ENCODE data around the gene LRRFIP1. TPM values are rescaled to one million over a fixed set of nuclear protein-coding genes. Genes with fewer than 3 reads are reported as not detected.
A peak's percentile ranks its signal among the peaks of the same experiment; 100 is the strongest.

Gene LRRFIP1
- polyA plus RNA-seq, 1 of the 3 experiments (the other 2 are of a cell fraction), result 47.3 TPM

- Histone ChIP-seq H3K9me3 (no peaks in the 10 kb centered on the region), H3K9me2 (no peaks in the 10 kb centered on the region), H2AFZ (ENCODE audit: low read depth) (no peak overlapping the region), H3K27ac (ENCODE audit: low read depth in 2 of 2, low read length in 1 of 2) (peak overlapping the region; percentile 76 to 92), H3F3A (replicated peaks; ENCODE audit: insufficient read depth) (peaks cover 16% of the 10 kb centered on the region), H3K9ac (peak overlapping the region; percentile 70), H3K27me3 (ENCODE audit: insufficient read depth) (no peaks in the 10 kb centered on the region), H3K4me3 (ENCODE audit: low read depth in 2 of 2, low read length in 1 of 2) (no peak overlapping the region), H3K36me3 (replicated peaks in 1 of 2; ENCODE audit: control insufficient read depth in 1 of 2, insufficient read depth in 2 of 2, low read length in 1 of 2) (peaks cover 2 to 4% of the 10 kb centered on the region in 2 experiments), H3K4me2 (peak overlapping the region; percentile 46), H3K4me1 (ENCODE audit: control insufficient read depth in 1 of 2, insufficient read depth in 2 of 2, low read depth in 1 of 2, low read length in 1 of 2) (peaks cover 30 to 48% of the 10 kb centered on the region in 2 experiments), H3K79me2 (ENCODE audit: insufficient read depth) (peaks cover 83% of the 10 kb centered on the region), H4K20me1 (ENCODE audit: insufficient read depth) (no peaks in the 10 kb centered on the region)
- TF ChIP-seq RAD21 (IDR thresholded peaks at IDR 0.05; ENCODE audit: low read length) (peak; percentile 17; the same call in 1 of the 2 replicates), EZH2phosphoT487 (IDR thresholded peaks at IDR 0.05; ENCODE audit: borderline replicate concordance, low read depth) (no peak), FOSL2 (IDR thresholded peaks at IDR 0.05; ENCODE audit: borderline replicate concordance, low read depth) (no peak)
- DNase-seq, result no peak
- POLR2A ChIA-PET, result no interaction called here
- CTCF ChIA-PET, result interaction anchor here (0.7 to 10.7 kb wide), 12 partner anchors 11 to 588 kb away, joined by 3 to 211 read pairs (median 4); no protein-coding TSS in a partner anchor
- WGBS (ENCODE audit: low lambda C conversion rate), result 85% methylated on average over 5 of the region's 5 CpGs
Measured at GRCh38 chr2:237675316-237675715, 47.9 kb downstream of the LRRFIP1 start.

GRCh38 chr2:237680702-237681478, 53.5 kb downstream of the LRRFIP1 start:
- Histone ChIP-seq H3K27me3 (ENCODE audit: insufficient read depth) (no peaks in the 10 kb centered on the region), H3K27ac (ENCODE audit: low read depth in 2 of 2, low read length in 1 of 2) (no peak overlapping the region), H2AFZ (ENCODE audit: low read depth) (no peak overlapping the region), H3K9me2 (no peaks in the 10 kb centered on the region), H4K20me1 (ENCODE audit: insufficient read depth) (no peaks in the 10 kb centered on the region), H3K9ac (no peak overlapping the region), H3K4me1 (ENCODE audit: control insufficient read depth in 1 of 2, insufficient read depth in 2 of 2, low read depth in 1 of 2, low read length in 1 of 2) (peaks cover 0 to 11% of the 10 kb centered on the region in 2 experiments; a peak in 1 of 4 replicates), H3K79me2 (ENCODE audit: insufficient read depth) (peaks cover 52% of the 10 kb centered on the region), H3K9me3 (no peaks in the 10 kb centered on the region), H3F3A (replicated peaks; ENCODE audit: insufficient read depth) (peaks cover 4% of the 10 kb centered on the region), H3K4me2 (no peak overlapping the region), H3K36me3 (replicated peaks in 1 of 2; ENCODE audit: control insufficient read depth in 1 of 2, insufficient read depth in 2 of 2, low read length in 1 of 2) (peaks cover 5 to 19% of the 10 kb centered on the region in 2 experiments), H3K4me3 (ENCODE audit: low read depth in 2 of 2, low read length in 1 of 2) (no peak overlapping the region)
- ChIA-PET POLR2A (interaction anchor here (0.6 kb wide), 1 partner anchor 10 kb away, joined by 3 read pairs; no protein-coding TSS in a partner anchor), CTCF (interaction anchor here (1.0 to 10.7 kb wide), 3 partner anchors 8 to 94 kb away, joined by 4 to 150 read pairs (median 8); no protein-coding TSS in a partner anchor)
- 91% methylated on average over 8 of the region's 8 CpGs for WGBS (ENCODE audit: low lambda C conversion rate)
- no peak for TF ChIP-seq RFX5 (IDR thresholded peaks at IDR 0.05; ENCODE audit: low read length)
- no peak for TF ChIP-seq NRF1 (IDR thresholded peaks at IDR 0.05; ENCODE audit: low read depth, low read length)
- TF ChIP-seq USF2 (IDR thresholded peaks at IDR 0.05; ENCODE audit: borderline replicate concordance, low read depth, low read length), result no peak
- TF ChIP-seq MAX (IDR thresholded peaks at IDR 0.05; ENCODE audit: low read depth), result no peak
- TF ChIP-seq FOSL2 (IDR thresholded peaks at IDR 0.05; ENCODE audit: borderline replicate concordance, low read depth), result no peak
- no peak for TF ChIP-seq RCOR1 (IDR thresholded peaks at IDR 0.05; ENCODE audit: low read length)
- no peak for TF ChIP-seq ZBTB33 (IDR thresholded peaks at IDR 0.05; ENCODE audit: borderline replicate concordance, low read depth)
- TF ChIP-seq TEAD4 (IDR thresholded peaks at IDR 0.05; ENCODE audit: borderline replicate concordance, insufficient read depth), result no peak
- TF ChIP-seq GATA2 (CRISPR knock-in tag; IDR thresholded peaks at IDR 0.05), result no peak
- no peak for TF ChIP-seq YY1 (IDR thresholded peaks at IDR 0.05; ENCODE audit: low read depth)
- no peak for TF ChIP-seq RAD21 (IDR thresholded peaks at IDR 0.05; ENCODE audit: low read length)
- no peak for TF ChIP-seq POLR2AphosphoS5 (IDR thresholded peaks at IDR 0.05; ENCODE audit: low read depth, low read length)
- no peak for TF ChIP-seq MXI1 (IDR thresholded peaks at IDR 0.05; ENCODE audit: low read depth, low read length)
- DNase-seq, result no peak

All from SK-N-SH (cell line).